BLaER1 treated with 17β-estradiol and CSF1 and Interleukin-3, amounts not matched to agents 10 nM and 100 nM (cell line): ENCODE results near the gene SOX10.

ENCODE experiments used
- H3K27ac ChIP-seq, 11 experiments: shearing (Covaris generic); formaldehyde crosslinking; 2 replicates each; pipeline ENCODE4 v1.8.1; 2022
- H3K27me3 ChIP-seq, 11 experiments: shearing (Covaris generic); formaldehyde crosslinking; 2 replicates each; pipeline ENCODE4 v1.8.1; 2022
- H3K36me3 ChIP-seq, 11 experiments: shearing (Covaris generic); formaldehyde crosslinking; 2 replicates each; pipeline ENCODE4 v1.8.1; 2022
- H3K4me1 ChIP-seq, 10 experiments: shearing (Covaris generic); formaldehyde crosslinking; 2 replicates each; pipeline ENCODE4 v1.8.1; 2022
- H3K4me2 ChIP-seq, 11 experiments: shearing (Covaris generic); formaldehyde crosslinking; 2 replicates each; pipeline ENCODE4 v1.8.1; 2022
- H3K4me3 ChIP-seq, 10 experiments: shearing (Covaris generic); formaldehyde crosslinking; 2 replicates each; pipeline ENCODE4 v1.8.1; 2022
- H3K9ac ChIP-seq, 11 experiments: shearing (Covaris generic); formaldehyde crosslinking; 2 replicates each; pipeline ENCODE4 v1.8.1; 2022
- H3K9me3 ChIP-seq, 11 experiments: shearing (Covaris generic); formaldehyde crosslinking; replicated peaks in 1 of 11; 2 replicates each; pipeline ENCODE4 v1.8.1; 2022
- H4K20me1 ChIP-seq, 11 experiments: shearing (Covaris generic); formaldehyde crosslinking; 2 replicates each; pipeline ENCODE4 v1.8.1; 2022
- Cebpa-rat ChIP-seq, 11 experiments: shearing (Covaris generic); IDR thresholded peaks; 2 replicates each; pipeline ENCODE4 v1.8.1; 2022

SOX10 gene

DNA sequence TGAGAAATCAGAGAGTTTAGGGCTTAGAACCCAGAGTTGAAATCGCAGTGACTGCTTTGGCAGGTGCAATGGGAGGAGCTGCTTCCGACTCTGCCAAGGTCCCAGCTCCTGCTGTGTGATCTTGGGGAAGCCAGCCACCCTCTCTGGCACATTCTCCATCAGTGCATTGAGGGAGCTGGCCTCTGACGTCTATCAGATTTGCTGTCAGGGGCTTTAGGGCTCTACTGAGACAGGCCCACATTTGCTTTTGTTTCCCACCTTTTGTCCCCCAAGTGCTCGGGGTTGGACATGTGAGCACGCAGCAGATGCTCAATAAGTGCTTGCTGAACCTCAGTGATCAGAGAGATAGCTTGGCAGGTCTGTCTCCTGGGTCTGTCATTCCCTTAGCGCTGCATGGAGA, 10.6 kb upstream of the SOX10 start:
- Histone ChIP-seq H3K9ac (peak overlapping the region in 5 of 11 experiments; percentile 19 to 71 (median 50); a peak in 3 of 22 replicates), H3K4me3 (no peak overlapping the region), H3K36me3 (no peaks in the 10 kb centered on the region), H3K4me2 (peak overlapping the region in 10 of 11 experiments; percentile 15 to 97 (median 94); a peak in 16 of 22 replicates), H3K27me3 (no peaks in the 10 kb centered on the region), H4K20me1 (no peaks in the 10 kb centered on the region), H3K27ac (peak overlapping the region in 6 of 11 experiments; percentile 68 to 86 (median 78); a peak in 9 of 22 replicates), H3K4me1 (peaks cover 62 to 79% (median 67%) of the 10 kb centered on the region in 10 experiments), H3K9me3 (no peaks in the 10 kb centered on the region)
- no peak for TF ChIP-seq Cebpa-rat (IDR thresholded peaks at IDR 0.05)

DNA sequence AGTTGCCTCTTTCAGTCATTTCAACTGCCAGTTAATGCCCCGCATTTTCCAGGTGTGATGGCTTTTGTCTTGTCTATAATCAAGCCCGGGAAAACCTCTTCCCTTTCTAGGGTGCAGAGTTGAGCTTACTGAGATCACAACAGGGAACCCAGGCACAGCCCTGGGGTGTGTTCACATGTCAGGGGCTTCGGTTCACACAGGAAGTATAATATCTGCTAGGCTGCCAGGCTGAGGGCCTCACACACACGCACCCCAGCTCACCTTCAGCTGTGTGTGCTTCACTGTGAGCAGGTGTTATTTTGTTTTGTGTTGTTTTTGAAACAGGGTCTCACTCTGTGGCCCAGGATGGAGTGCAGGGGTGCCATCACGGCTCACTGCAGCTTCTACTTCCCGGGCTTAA, 9.7 kb upstream of the SOX10 start:
- Histone ChIP-seq H3K9me3 (no peaks in the 10 kb centered on the region), H4K20me1 (0 out of 22 replicates have a peak, but pooled peaks cover 0 to 4% (median 0%) of the 10 kb centered on the region in 11 experiments), H3K4me3 (no peak overlapping the region), H3K9ac (0 out of 22 replicates have a peak overlapping the region, but pooled peaks of 1 of the 11 experiments have one; percentile 24), H3K36me3 (no peaks in the 10 kb centered on the region), H3K4me1 (peaks cover 53 to 69% (median 57%) of the 10 kb centered on the region in 10 experiments), H3K27me3 (no peaks in the 10 kb centered on the region), H3K27ac (peak overlapping the region in 4 of 11 experiments; percentile 1 to 44 (median 12); a peak in 2 of 22 replicates), H3K4me2 (peak overlapping the region in 10 of 11 experiments; percentile 7 to 97 (median 94); a peak in 15 of 22 replicates)
- TF ChIP-seq Cebpa-rat (IDR thresholded peaks at IDR 0.05), result no peak

DNA sequence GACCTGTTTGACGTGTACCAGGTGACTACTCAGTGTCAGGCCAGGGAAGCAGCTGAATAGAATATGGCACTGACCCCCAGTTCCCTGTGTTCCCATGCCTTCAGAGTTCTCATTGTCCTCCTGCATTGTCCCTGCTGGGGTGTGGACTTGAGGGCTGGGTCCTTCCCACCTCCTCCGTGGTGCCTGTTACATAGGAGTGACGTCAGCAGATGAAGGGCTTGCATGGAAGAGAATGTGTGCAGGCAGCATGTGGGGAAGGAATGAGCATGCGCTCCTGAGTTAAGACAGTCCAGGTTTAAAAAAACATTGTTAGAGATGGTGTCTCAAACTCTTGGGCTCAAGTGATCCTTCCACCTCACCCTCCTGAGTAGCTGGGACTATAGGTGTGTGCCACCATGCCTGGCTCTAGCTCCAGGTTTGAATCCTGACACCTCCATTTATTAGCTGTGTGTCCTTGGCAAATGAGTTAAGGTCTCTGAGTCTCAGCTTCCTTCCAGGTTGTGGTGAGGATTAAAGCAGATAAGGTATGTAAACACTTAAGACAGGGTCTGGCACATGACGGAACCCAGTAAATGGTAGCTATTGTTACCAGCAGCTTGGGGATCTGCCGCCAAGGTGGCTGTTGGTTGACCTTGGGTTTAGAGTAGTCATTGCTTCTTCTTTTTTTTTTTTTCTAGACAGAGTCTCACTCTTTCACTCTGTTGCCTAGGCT, 7.5 kb upstream of the SOX10 start:
- no peaks in the 10 kb centered on the region for H3K27me3 ChIP-seq
- H4K20me1 ChIP-seq, result 0 out of 22 replicates have a peak, but pooled peaks cover 0 to 4% (median 0%) of the 10 kb centered on the region in 11 experiments
- no peak overlapping the region for H3K27ac ChIP-seq
- H3K36me3 ChIP-seq, result peaks cover 0 to 4% (median 0%) of the 10 kb centered on the region in 11 experiments; a peak in 3 of 22 replicates
- no peaks in the 10 kb centered on the region for H3K9me3 ChIP-seq
- TF ChIP-seq Cebpa-rat (IDR thresholded peaks at IDR 0.05), result no peak
- H3K4me1 ChIP-seq, result peaks cover 37 to 52% (median 42%) of the 10 kb centered on the region in 10 experiments
- H3K4me3 ChIP-seq, result no peak overlapping the region
- H3K9ac ChIP-seq, result no peak overlapping the region
- peak overlapping the region in 3 of 11 experiments; percentile 42 to 74 (median 62); a peak in 6 of 22 replicates for H3K4me2 ChIP-seq

DNA sequence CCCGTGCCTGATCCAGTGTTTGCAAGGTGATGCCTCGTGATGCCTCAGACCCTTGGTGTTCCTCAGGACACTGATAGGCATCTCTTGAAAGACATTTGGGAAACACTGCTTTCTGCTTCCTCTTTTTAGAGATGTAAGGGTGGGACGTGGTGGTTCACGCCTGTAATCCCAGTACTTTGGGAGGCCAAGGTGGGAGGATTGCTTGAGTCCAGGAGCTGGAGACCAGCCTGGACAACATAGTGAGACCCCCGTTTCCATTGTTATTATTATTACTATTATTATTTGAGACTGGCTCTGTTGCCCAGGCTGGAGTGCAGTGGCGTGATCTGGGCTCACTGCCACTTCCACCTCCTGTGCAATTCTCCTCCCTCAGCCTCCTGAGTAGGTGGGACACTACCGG, 6.5 kb upstream of the SOX10 start:
- H3K27ac ChIP-seq, result no peak overlapping the region
- 0 out of 22 replicates have a peak, but pooled peaks cover 0 to 4% (median 0%) of the 10 kb centered on the region in 11 experiments for H4K20me1 ChIP-seq
- no peak overlapping the region for H3K9ac ChIP-seq
- H3K9me3 ChIP-seq, result no peaks in the 10 kb centered on the region
- no peak overlapping the region for H3K4me3 ChIP-seq
- no peak for TF ChIP-seq Cebpa-rat (IDR thresholded peaks at IDR 0.05)
- peaks cover 0 to 4% (median 0%) of the 10 kb centered on the region in 11 experiments; a peak in 3 of 22 replicates for H3K36me3 ChIP-seq
- H3K4me1 ChIP-seq, result peaks cover 37 to 52% (median 42%) of the 10 kb centered on the region in 10 experiments
- no peaks in the 10 kb centered on the region for H3K27me3 ChIP-seq
- no peak overlapping the region for H3K4me2 ChIP-seq

DNA sequence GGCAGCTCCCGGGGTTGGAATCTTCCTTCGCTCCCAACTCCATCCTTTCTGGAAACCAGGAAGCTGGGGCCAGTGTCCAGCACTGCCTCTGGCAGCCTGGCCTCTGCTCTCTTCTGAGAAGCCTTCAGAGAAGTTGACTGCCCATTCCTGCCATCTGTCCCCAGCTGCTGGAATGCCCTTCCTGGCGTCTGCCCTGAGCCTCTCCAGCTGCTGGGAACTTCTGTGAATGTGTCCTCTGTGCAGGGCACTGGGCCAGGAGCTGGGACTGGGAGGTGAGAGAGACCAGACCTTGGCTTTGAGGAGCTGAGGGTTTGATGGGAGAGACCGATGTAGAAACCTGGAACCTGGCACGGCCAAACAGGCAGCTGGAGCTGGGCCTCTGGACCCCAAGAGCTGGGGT, 5.9 kb upstream of the SOX10 start:
- Histone ChIP-seq H3K4me3 (no peak overlapping the region), H3K9ac (no peak overlapping the region), H3K4me2 (no peak overlapping the region), H3K4me1 (peaks cover 37 to 49% (median 41%) of the 10 kb centered on the region in 10 experiments), H3K27me3 (no peaks in the 10 kb centered on the region), H3K9me3 (no peaks in the 10 kb centered on the region), H4K20me1 (0 out of 22 replicates have a peak, but pooled peaks cover 0 to 4% (median 0%) of the 10 kb centered on the region in 11 experiments), H3K36me3 (peaks cover 0 to 4% (median 0%) of the 10 kb centered on the region in 11 experiments; a peak in 3 of 22 replicates), H3K27ac (no peak overlapping the region)
- no peak for TF ChIP-seq Cebpa-rat (IDR thresholded peaks at IDR 0.05)

DNA sequence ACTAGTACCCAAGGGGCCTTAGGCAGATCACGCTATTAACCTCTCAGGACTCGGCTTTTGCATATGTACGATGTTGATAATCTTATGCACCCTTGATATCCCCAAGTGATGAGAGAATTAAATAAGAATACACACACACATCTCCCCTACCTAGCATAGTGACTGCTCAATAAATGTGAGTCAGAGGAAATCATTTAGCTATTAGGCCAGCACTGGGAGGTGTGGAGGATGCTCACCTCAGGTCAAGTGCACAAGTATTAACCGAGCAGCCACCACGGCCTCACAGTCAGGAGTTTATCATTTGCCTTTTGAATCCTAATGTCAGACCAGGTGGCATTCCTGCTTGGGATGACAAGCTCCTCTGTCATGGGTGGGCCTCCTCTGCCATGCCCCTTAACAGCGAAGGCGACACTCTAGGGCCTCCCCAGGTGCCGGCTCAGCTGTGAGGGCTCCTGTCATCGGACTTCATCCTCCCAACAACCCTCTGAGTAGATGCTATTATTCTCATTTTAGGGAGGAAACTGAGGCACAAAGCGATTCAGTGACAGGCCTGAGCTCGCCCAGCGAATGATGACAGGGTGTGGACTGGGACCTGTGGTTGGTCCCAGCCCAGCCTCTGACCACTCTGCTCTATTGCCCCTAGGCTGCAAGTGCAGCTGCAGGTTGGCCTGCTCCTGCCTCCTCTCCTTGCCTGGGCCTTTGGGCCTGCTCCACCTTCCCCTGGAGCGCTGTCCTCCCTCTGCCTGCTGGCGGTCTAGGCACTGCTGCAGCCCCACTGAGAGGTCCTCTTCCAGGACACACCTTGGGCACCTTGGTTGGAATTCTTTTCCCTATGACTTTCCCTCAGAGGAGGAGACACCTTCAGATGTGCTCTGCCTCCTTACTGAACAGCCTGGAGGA, 5.0 kb upstream of the SOX10 start:
- no peak overlapping the region for H3K27ac ChIP-seq
- no peaks in the 10 kb centered on the region for H3K9me3 ChIP-seq
- H4K20me1 ChIP-seq, result 0 out of 22 replicates have a peak, but pooled peaks cover 0 to 4% (median 0%) of the 10 kb centered on the region in 11 experiments
- TF ChIP-seq Cebpa-rat (IDR thresholded peaks at IDR 0.05), result no peak
- peaks cover 0 to 4% (median 0%) of the 10 kb centered on the region in 11 experiments; a peak in 3 of 22 replicates for H3K36me3 ChIP-seq
- H3K4me3 ChIP-seq, result no peak overlapping the region
- H3K4me2 ChIP-seq, result no peak overlapping the region
- H3K9ac ChIP-seq, result no peak overlapping the region
- peaks cover 34 to 47% (median 37%) of the 10 kb centered on the region in 10 experiments for H3K4me1 ChIP-seq
- H3K27me3 ChIP-seq, result no peaks in the 10 kb centered on the region

DNA sequence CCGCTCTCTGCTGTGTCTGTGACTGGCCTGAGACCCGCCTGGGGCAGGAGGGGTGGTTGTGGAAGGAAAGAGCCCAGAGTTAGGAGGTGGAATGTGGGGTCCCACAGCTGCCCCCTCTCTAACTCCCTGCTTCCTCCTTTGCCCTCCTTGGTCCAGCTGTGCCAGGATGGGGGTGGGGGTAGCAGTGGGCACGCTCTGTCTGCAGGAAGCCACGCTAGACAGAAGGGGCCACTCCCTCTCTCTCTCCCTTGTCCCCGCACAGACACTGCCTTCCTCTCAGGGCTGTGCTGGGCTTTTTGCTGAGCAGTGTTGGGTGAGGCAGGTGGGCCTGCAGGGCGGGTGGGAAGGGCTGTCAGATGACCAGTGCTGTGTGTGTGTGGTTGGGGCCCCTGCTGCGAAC, 2.0 kb upstream of the SOX10 start:
- Histone ChIP-seq H3K4me2 (peak overlapping the region; percentile 48 to 80 (median 63); a peak in 21 of 22 replicates), H3K27me3 (no peaks in the 10 kb centered on the region), H4K20me1 (peaks cover 0 to 15% (median 0%) of the 10 kb centered on the region in 11 experiments; a peak in 2 of 22 replicates), H3K36me3 (peaks cover 0 to 11% (median 6%) of the 10 kb centered on the region in 11 experiments; a peak in 5 of 22 replicates), H3K27ac (peak overlapping the region in 4 of 11 experiments; percentile 1 to 53 (median 37); a peak in 3 of 22 replicates), H3K4me3 (no peak overlapping the region), H3K9me3 (peaks cover 0 to 9% (median 0%) of the 10 kb centered on the region in 11 experiments; a peak in 5 of 22 replicates), H3K4me1 (peaks cover 13 to 60% (median 56%) of the 10 kb centered on the region in 10 experiments), H3K9ac (peak overlapping the region in 6 of 11 experiments; percentile 11 to 59 (median 32); a peak in 6 of 22 replicates)
- TF ChIP-seq Cebpa-rat (IDR thresholded peaks at IDR 0.05), result no peak

DNA sequence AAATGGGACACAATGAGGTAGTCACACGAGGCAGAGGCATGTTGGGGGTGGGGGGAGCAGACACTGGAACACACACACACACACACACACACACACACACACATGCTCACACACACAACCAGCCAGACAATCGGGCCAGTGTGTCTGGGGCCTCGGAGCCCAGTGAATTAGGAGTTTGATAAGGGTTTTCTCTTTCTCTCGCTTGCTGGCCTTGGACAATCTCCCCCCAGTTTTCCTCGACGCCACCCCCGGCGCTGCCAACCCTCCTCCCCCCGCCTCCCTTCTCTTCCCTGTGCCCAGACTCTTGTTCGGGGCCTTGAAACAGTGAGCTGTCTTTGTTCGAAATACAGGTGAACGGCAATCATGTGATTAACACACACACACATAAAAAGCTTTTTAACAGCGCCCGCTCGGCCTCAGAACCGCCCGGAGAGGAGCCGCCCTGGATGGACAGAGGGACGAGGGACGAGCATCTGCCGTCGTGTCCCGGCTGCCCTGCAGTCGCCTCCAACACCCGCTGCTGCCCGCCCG, 1.5 kb upstream of the SOX10 start:
- Histone ChIP-seq H4K20me1 (peaks cover 0 to 16% (median 0%) of the 10 kb centered on the region in 11 experiments; a peak in 2 of 22 replicates), H3K4me2 (peak overlapping the region; percentile 48 to 80 (median 63); a peak in 20 of 22 replicates), H3K36me3 (peaks cover 0 to 11% (median 6%) of the 10 kb centered on the region in 11 experiments; a peak in 5 of 22 replicates), H3K4me3 (no peak overlapping the region), H3K27ac (peak overlapping the region in 4 of 11 experiments; percentile 1 to 53 (median 37); a peak in 2 of 22 replicates), H3K4me1 (peaks cover 13 to 66% (median 62%) of the 10 kb centered on the region in 10 experiments), H3K27me3 (no peaks in the 10 kb centered on the region), H3K9ac (peak overlapping the region in 4 of 11 experiments; percentile 11 to 59 (median 32); a peak in 4 of 22 replicates), H3K9me3 (peaks cover 0 to 9% (median 0%) of the 10 kb centered on the region in 11 experiments; a peak in 5 of 22 replicates)
- TF ChIP-seq Cebpa-rat (IDR thresholded peaks at IDR 0.05), result no peak
